Right renal pelvis (tissue), 4 donors: ENCODE data around the gene ADAMTS9. TPM values are rescaled to one million over a fixed set of nuclear protein-coding genes. Genes with fewer than 3 reads are reported as not detected.

ENCODE experiments used
- DNase-seq, 4 donors: peaks; one replicate each; pipeline ENCODE4 v3.0.0-alpha.2; 2013; ENCODE audit warnings: low read depth in 4 of 4, low spot score in 3 of 4, missing footprints in 1 of 4
- polyA plus RNA-seq, 4 donors: library from polyadenylated mRNA; unstranded; fragments of 120-200 nt; gene quantifications; one replicate each; pipeline ENCODE4 v1.2.1, GENCODE V29; 2013; ENCODE audit not compliant: insufficient read length in 4 of 4

The ADAMTS9 gene
- polyA plus RNA-seq, 4 donors = 139 to 178 (median 143) TPM

DNA sequence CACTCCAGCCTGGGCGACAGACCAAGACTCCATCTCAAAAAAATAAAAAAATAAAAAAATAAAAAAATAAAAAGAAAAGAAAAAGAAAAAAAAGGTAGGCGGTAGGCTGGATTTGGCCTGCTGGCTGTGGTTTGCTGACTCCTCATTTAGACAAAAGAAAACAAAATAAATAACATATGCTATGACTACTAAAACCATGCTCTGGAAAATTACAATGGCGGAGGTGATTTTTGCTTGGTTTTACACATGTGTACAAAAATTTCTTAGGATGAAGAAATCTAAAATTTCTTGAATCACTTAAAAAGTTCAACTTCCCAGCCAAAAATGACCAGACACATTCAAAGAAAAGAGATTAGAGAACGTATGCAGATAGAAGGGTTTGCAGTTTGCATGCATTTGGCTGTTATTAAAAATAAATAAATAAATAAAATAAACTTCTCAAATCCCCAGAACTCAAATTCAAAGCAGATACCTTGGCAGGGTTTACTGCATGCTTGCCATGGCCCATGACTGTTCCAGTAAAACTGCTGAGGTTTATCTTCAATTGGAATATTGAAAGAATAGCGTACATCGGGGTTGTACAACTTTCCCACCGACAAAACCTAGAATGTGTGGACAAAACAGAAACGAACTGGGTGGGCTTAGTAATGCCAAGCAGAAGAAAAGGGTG lies 65.9 kb downstream of the ADAMTS9 start:
- DNase-seq = no peak

GRCh38 chr3:64621275-64621674 lies 66.5 kb downstream of the ADAMTS9 start:
- DNase-seq = no peak

- no peak for DNase-seq
These were observed 67.8 kb downstream of the ADAMTS9 start for GRCh38 chr3:64620020-64620419.

- no peak for DNase-seq
These were observed 68.6 kb downstream of the ADAMTS9 start for GRCh38 chr3:64619216-64619615.

GRCh38 chr3:64617610-64618009 lies 70.2 kb downstream of the ADAMTS9 start:
- DNase-seq = no peak

- no peak for DNase-seq
These were observed 70.8 kb downstream of the ADAMTS9 start for GRCh38 chr3:64616953-64617352.

DNA sequence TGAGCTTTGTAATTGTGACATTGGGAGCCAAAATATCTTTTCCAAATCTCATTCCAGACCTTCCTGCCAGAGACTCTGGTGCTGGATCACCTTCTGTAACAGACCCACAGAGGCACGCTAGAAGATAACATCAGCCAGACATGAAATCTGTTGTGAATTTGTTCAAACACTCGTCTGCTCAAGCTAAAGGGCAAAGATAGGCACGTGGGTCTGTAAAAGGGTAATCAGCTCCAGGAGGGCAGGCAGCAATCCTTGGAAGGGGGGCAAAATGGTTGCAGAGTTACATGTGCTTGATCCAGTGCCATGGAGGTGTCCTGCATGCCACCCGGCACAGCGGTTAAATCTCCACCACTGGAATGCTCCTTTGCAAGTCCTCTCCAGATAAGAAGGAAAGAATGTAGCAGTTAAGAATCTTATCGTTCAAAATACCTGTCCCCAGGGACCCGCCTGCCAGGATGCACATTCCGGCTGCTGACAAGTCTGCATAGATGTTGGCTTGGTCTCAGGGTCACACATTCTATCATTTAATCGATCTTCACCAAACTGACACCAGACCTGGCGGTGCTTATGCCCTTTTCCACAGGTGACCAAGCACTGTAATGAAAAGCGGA lies 74.8 kb downstream of the ADAMTS9 start:
- DNase-seq = no peak

DNA sequence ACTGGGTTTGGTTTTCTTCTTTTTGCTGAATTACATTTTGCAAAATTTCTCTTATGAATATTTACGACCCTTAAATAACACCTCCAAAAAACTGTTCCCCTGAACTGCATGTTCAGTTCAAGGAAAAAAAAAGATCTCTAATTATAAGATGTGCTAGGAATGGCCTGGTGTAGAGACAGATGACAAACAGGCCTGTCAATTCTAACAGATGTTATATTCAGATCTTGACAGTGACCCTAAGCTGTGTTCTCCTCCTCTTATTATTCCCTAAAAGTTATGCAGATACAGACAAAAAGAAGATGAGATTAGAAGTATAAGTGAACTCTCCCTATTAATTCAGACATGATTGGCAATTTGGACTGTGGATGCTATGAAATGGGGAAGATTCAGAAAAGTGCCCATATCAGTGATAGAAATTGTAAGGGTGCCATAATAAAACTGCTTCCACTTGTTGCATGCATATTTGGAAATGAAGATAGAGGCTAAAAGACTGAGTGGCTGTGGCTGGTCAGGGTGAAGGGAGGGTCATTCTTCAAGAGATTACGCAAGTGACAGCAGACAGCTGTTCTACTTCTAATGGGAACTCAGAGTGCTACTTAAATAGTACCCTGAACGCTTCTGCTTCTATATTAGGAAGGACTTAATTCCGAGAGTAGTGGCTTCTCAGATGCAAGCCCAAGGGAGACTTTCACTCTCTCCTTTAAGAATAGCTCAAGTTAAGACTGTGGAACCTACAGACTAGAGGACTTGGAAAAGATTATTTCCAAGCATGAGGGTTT lies 75.5 kb downstream of the ADAMTS9 start:
- peak in 2 of 4 donors; percentile 25 to 38 for DNase-seq

GRCh38 chr3:64608741-64609140 lies 79.1 kb downstream of the ADAMTS9 start:
- no peak for DNase-seq

DNA sequence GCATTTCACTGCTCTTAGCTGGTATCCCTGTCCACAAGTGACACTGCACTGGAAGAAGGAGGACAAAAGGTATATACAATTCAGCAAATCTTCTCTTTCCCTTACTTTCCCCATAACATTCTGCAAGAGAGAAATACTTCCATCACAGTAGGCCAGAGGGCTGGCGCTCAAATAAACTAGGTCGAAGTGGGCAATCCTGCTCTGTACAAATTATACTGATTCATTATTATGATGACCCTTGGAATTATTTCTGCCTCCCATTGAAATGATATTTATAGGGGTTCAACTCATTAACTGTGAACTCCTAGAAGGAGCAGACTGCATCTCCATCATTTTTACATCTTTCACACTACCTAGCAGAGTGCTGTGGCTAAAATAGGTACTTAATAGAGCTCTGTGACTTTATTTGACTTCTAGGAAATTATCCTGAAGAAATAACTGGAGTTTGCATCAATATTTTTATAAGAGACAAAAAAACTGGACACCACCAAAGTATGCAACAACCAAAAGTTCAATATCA lies 80.7 kb downstream of the ADAMTS9 start:
- DNase-seq = no peak

DNA sequence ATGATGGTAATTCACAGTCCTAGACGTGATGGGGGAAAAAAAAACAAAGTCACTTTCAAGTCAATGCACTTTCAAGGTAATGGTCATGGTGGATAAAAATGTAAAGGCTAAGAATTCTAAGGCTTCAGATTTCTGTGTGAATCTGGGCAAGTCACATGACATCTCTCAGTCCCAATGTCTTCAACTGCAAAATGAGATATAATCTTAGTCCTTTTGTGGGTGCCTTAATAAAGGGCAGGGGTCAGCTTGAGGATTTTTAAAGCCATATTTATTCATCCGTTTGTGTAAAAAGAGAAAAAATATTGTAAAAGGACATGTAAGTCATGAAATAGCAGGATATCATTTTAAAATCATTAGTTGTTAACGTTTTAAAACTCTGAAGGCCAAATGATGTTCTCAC lies 83.5 kb downstream of the ADAMTS9 start:
- no peak for DNase-seq

GRCh38 chr3:64601824-64602223 lies 86.0 kb downstream of the ADAMTS9 start:
- no peak for DNase-seq

DNA sequence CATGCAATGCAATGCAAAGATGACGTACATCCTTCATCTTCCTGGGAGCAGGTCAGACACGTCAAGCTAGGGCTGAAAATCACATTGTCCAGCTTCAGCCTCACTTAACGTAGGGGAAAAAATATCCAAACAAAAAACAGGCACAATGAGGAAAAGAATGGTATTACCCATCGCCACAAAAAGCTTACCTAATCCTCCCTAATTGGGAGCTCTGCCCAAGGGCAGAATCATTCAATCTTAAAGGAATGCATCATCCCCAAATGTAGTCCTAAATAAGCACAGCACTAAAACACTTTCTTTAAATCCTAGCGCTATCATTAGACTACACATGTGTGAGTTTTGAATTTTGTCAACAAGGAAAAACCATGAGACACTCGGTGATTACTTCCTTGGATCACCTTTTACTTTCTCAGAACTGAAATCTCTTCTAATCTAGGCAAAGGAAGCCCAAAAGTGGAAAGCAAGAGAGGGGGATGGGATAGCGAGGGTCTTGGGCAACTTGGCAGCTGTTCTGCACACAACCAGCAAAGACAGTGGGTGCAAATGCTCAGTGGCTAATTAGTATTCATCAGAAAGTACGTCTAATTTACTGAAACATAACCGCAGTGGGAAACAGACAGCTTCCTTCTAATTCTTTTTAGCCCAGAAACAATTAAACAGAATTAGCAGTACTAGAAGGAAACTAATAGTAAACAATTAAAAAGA lies 87.4 kb downstream of the ADAMTS9 start:
- DNase-seq = no peak

DNA sequence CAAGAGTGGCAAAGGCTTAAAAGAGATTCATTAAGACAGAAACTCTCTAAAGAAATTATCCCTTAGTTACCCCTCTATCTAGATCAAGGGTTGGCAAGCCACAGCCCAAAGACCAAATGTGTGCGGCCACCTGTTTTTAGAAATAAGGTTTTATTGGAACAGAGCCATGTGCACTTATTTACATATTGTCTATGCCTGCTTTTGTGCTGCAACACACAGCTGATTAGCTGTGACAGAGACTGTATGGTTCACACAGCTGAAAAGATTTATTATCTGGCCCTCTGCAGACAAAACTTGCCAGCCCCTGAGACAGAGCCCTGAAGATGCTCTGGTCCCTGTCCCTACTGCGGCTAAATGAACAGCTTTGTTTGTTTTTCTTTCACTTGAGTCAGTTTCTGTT lies 88.1 kb downstream of the ADAMTS9 start:
- no peak for DNase-seq

- no peak for DNase-seq
These were observed 92.5 kb downstream of the ADAMTS9 start for GRCh38 chr3:64595253-64595694.

GRCh38 chr3:64594134-64594533 lies 93.7 kb downstream of the ADAMTS9 start:
- no peak for DNase-seq

DNA sequence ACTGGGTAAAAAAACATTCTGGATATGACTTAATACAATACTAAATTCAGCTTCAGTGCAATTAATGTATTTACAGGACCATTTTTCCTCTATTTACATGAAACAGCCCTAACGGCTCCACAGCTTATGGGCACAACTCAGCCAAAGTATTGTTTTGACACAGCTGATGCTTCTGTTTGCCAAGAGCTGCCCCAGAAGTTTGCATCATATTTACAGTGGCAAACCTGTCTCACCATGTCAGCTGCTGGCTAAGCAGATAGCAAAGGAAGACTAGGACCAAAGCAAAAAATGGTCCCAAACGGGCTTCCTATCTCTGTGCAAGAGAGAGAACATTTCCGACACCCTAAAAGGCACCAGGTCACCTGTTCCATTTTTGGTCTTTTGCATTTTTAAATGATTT lies 94.5 kb downstream of the ADAMTS9 start:
- no peak for DNase-seq

DNA sequence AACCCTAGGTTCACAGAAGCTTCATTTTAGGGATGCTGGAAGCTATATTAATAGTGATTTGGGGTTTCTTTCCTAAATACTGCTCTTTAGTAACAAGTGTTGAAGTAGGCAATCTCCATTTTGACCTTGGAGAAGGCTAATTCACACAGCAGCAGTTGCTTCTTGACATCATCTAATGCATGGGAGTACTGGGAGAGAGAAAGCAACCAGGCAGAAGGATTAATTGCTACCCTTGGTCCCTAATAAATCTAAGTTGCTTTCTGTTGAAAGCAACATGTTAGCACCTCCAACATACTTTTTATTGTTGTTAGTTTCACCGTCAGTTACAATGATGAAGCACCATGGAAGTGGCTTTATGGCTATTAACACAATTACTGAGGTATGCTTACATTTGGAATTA lies 96.2 kb downstream of the ADAMTS9 start:
- DNase-seq = no peak

DNA sequence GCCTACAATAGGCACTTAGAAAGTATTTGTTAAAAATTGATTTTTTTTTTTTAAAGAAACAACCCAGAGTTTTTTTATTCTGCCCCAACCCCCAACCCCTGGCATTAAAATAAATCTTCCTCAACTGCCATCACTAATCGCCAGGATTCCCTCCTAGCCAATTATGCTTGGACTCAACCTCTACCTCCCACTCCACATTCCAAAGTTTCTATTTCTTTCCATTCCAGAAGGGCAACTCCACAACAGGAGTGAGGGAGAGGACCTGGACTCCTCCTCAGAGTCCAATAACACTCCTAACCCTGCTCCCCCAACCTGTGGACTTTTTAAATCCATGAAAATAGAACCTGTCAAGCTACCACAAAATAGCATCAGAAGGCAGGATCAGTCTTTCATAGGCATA lies 99.4 kb downstream of the ADAMTS9 start:
- DNase-seq = peak in 2 of 4 donors; percentile 44

- peak in 2 of 4 donors; percentile 18 to 36 for DNase-seq
These were observed 100.8 kb downstream of the ADAMTS9 start for GRCh38 chr3:64586952-64587351.

DNA sequence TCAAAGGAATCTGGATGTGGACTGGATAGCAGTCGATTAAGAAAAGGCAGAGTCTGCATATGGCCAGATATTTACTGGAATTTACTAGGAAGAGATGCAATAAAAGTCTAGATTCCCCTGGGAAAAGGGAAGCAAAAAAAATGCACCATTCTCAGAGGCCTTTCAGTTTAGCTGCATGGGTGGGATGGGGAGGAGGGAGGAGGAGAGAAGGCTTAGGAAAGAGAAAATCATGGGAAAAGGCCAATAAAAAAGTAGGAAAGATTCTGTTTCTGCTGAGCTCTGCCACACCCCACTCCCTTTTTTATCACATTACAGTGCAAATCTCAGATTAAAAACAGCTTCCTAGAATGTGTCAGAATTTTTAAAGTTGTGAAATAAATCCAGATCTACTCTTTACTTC lies 103.6 kb downstream of the ADAMTS9 start:
- DNase-seq = no peak
